ENCODE results near the gene TPTE2. TPM values are rescaled to one million over a fixed set of nuclear protein-coding genes. Genes with fewer than 3 reads are reported as not detected.

TPTE2 gene
- total RNA-seq, 2 experiments from 2014 or later: not detected

GRCh38 chr13:19591864-19592263 lies 30.5 kb upstream of the TPTE2 start:
- Mint-ChIP-seq H3K4me1 (ENCODE audit: low read depth) (peaks cover 14% of the 10 kb centered on the region), H3K27me3 (ENCODE audit: low read depth) (peaks cover 6% of the 10 kb centered on the region), H3K36me3 (ENCODE audit: low read depth) (no peaks in the 10 kb centered on the region), H3K4me3 (no peak overlapping the region), H3K9me3 (no peaks in the 10 kb centered on the region), H3K27ac (no peak overlapping the region)
- intact Hi-C loops (cut with micrococcal nuclease): no loop called here
- CTCF ChIA-PET: interaction anchor here (1.0 kb wide), 1 partner anchor 10 kb away, joined by 3 read pairs; no protein-coding TSS in a partner anchor
- DNase-seq: no peak

GRCh38 chr13:19590423-19590822 lies 29.1 kb upstream of the TPTE2 start:
- CTCF ChIA-PET: interaction anchor here (0.8 kb wide), 1 partner anchor 11 kb away, joined by 4 read pairs; no protein-coding TSS in a partner anchor
- H3K9me3 Mint-ChIP-seq: no peaks in the 10 kb centered on the region
- peaks cover 2% of the 10 kb centered on the region for H3K27me3 Mint-ChIP-seq (ENCODE audit: low read depth)
- H3K36me3 Mint-ChIP-seq (ENCODE audit: low read depth): no peaks in the 10 kb centered on the region
- no peak overlapping the region for H3K27ac Mint-ChIP-seq
- no peak overlapping the region for H3K4me3 Mint-ChIP-seq
- DNase-seq: no peak
- intact Hi-C loops (cut with micrococcal nuclease): no loop called here
- peaks cover 17% of the 10 kb centered on the region for H3K4me1 Mint-ChIP-seq (ENCODE audit: low read depth)

- Mint-ChIP-seq H3K4me3 (no peak overlapping the region), H3K9me3 (no peaks in the 10 kb centered on the region), H3K27me3 (ENCODE audit: low read depth) (no peaks in the 10 kb centered on the region), H3K36me3 (ENCODE audit: low read depth) (no peaks in the 10 kb centered on the region), H3K4me1 (ENCODE audit: low read depth) (peaks cover 17% of the 10 kb centered on the region), H3K27ac (no peak overlapping the region)
- DNase-seq: no peak
- intact Hi-C loops (cut with micrococcal nuclease): loop anchor here (10.0 kb wide), 5 partner anchors 275 to 925 kb away; partner anchors contain the start of genes GJA3 and ZMYM5
- CTCF ChIA-PET: interaction anchor here (0.8 kb wide), 1 partner anchor 948 kb away, joined by 3 read pairs; no protein-coding TSS in a partner anchor
These were observed 28.0 kb upstream of the TPTE2 start for GRCh38 chr13:19589312-19589711.

GRCh38 chr13:19587635-19588300 lies 26.4 kb upstream of the TPTE2 start:
- peaks cover under 1% of the 10 kb centered on the region for H3K9me3 Mint-ChIP-seq
- peak overlapping the region; percentile 93 for H3K27ac Mint-ChIP-seq
- H3K4me1 Mint-ChIP-seq (ENCODE audit: low read depth): peaks cover 17% of the 10 kb centered on the region
- peaks cover 2% of the 10 kb centered on the region for H3K36me3 Mint-ChIP-seq (ENCODE audit: low read depth)
- no peaks in the 10 kb centered on the region for H3K27me3 Mint-ChIP-seq (ENCODE audit: low read depth)
- CTCF ChIA-PET: interaction anchor here (0.8 to 1.6 kb wide), 7 partner anchors 8 to 274 kb away, joined by 3 to 5 read pairs (median 3); partner anchors contain the start of gene MPHOSPH8
- peak overlapping the region; percentile 75 for H3K4me3 Mint-ChIP-seq
- peak; percentile 58 for DNase-seq
- intact Hi-C loops (cut with micrococcal nuclease): loop anchor here (1.0 to 10.0 kb wide), 7 partner anchors 15 to 923 kb away; partner anchors contain the start of genes GJA3, MPHOSPH8 and ZMYM5

GRCh38 chr13:19586904-19587634 lies 25.7 kb upstream of the TPTE2 start:
- Mint-ChIP-seq H3K9me3 (peaks cover 6% of the 10 kb centered on the region), H3K27ac (peak overlapping the region; percentile 93), H3K27me3 (ENCODE audit: low read depth) (no peaks in the 10 kb centered on the region), H3K4me3 (peak overlapping the region; percentile 75), H3K36me3 (ENCODE audit: low read depth) (peaks cover 2% of the 10 kb centered on the region), H3K4me1 (ENCODE audit: low read depth) (peaks cover 17% of the 10 kb centered on the region)
- CTCF ChIA-PET: interaction anchor here (0.7 to 1.6 kb wide), 6 partner anchors 10 to 547 kb away, joined by 3 to 5 read pairs (median 3); partner anchors contain the start of gene MPHOSPH8
- peak; percentile 94 for DNase-seq
- intact Hi-C loops (cut with micrococcal nuclease): loop anchor here (1.0 to 10.0 kb wide), 7 partner anchors 15 to 922 kb away; partner anchors contain the start of genes GJA3, MPHOSPH8 and ZMYM5

GRCh38 chr13:19581675-19582074 lies 20.3 kb upstream of the TPTE2 start:
- H3K27ac Mint-ChIP-seq: no peak overlapping the region
- CTCF ChIA-PET: no interaction called here
- peak; percentile 27 for DNase-seq
- H3K4me3 Mint-ChIP-seq: no peak overlapping the region
- peaks cover 2% of the 10 kb centered on the region for H3K27me3 Mint-ChIP-seq (ENCODE audit: low read depth)
- H3K36me3 Mint-ChIP-seq (ENCODE audit: low read depth): peaks cover 2% of the 10 kb centered on the region
- intact Hi-C loops (cut with micrococcal nuclease): loop anchor here (5.0 to 10.0 kb wide), 6 partner anchors 159 to 917 kb away; partner anchors contain the start of genes GJA3 and ZMYM5
- peaks cover 12% of the 10 kb centered on the region for H3K9me3 Mint-ChIP-seq
- H3K4me1 Mint-ChIP-seq (ENCODE audit: low read depth): peaks cover 3% of the 10 kb centered on the region

- Mint-ChIP-seq H3K4me1 (ENCODE audit: low read depth) (no peaks in the 10 kb centered on the region), H3K27me3 (ENCODE audit: low read depth) (peaks cover 2% of the 10 kb centered on the region), H3K36me3 (ENCODE audit: low read depth) (no peaks in the 10 kb centered on the region), H3K27ac (no peak overlapping the region), H3K9me3 (no peaks in the 10 kb centered on the region), H3K4me3 (no peak overlapping the region)
- DNase-seq: no peak
- CTCF ChIA-PET: no interaction called here
- intact Hi-C loops (cut with micrococcal nuclease): no loop called here
These were observed 13.9 kb upstream of the TPTE2 start for GRCh38 chr13:19575230-19575629.

- CTCF ChIA-PET: no interaction called here
- Mint-ChIP-seq H3K4me3 (no peak overlapping the region), H3K27me3 (ENCODE audit: low read depth) (no peaks in the 10 kb centered on the region), H3K36me3 (ENCODE audit: low read depth) (no peaks in the 10 kb centered on the region), H3K4me1 (ENCODE audit: low read depth) (no peaks in the 10 kb centered on the region), H3K9me3 (no peaks in the 10 kb centered on the region), H3K27ac (no peak overlapping the region)
- intact Hi-C loops (cut with micrococcal nuclease): no loop called here
- DNase-seq: no peak
These were observed 11.9 kb upstream of the TPTE2 start for GRCh38 chr13:19573120-19573716.

- Mint-ChIP-seq H3K4me1 (ENCODE audit: low read depth) (no peaks in the 10 kb centered on the region), H3K27ac (no peak overlapping the region), H3K27me3 (ENCODE audit: low read depth) (no peaks in the 10 kb centered on the region), H3K9me3 (no peaks in the 10 kb centered on the region), H3K36me3 (ENCODE audit: low read depth) (no peaks in the 10 kb centered on the region), H3K4me3 (no peak overlapping the region)
- intact Hi-C loops (cut with micrococcal nuclease): no loop called here
- CTCF ChIA-PET: interaction anchor here (0.6 to 1.5 kb wide), 3 partner anchors 21 to 318 kb away, joined by 3 to 4 read pairs (median 3); no protein-coding TSS in a partner anchor
- DNase-seq: no peak
These were observed 10.9 kb upstream of the TPTE2 start for GRCh38 chr13:19572280-19572679.

GRCh38 chr13:19567820-19568534 lies 6.6 kb upstream of the TPTE2 start:
- DNase-seq: no peak
- H3K27ac Mint-ChIP-seq: no peak overlapping the region
- H3K27me3 Mint-ChIP-seq (ENCODE audit: low read depth): peaks cover 2% of the 10 kb centered on the region
- H3K36me3 Mint-ChIP-seq (ENCODE audit: low read depth): no peaks in the 10 kb centered on the region
- H3K9me3 Mint-ChIP-seq: no peaks in the 10 kb centered on the region
- H3K4me1 Mint-ChIP-seq (ENCODE audit: low read depth): no peaks in the 10 kb centered on the region
- CTCF ChIA-PET: no interaction called here
- intact Hi-C loops (cut with micrococcal nuclease): no loop called here
- no peak overlapping the region for H3K4me3 Mint-ChIP-seq

- no peak for DNase-seq
- intact Hi-C loops (cut with micrococcal nuclease): no loop called here
- H3K27ac Mint-ChIP-seq: no peak overlapping the region
- CTCF ChIA-PET: no interaction called here
- H3K4me1 Mint-ChIP-seq (ENCODE audit: low read depth): no peaks in the 10 kb centered on the region
- no peaks in the 10 kb centered on the region for H3K36me3 Mint-ChIP-seq (ENCODE audit: low read depth)
- no peak overlapping the region for H3K4me3 Mint-ChIP-seq
- H3K27me3 Mint-ChIP-seq (ENCODE audit: low read depth): no peaks in the 10 kb centered on the region
- no peaks in the 10 kb centered on the region for H3K9me3 Mint-ChIP-seq
These were observed 253 bp upstream of the TPTE2 start for GRCh38 chr13:19561585-19561984.

All from activated naive CD4-positive, alpha-beta T cell treated with anti-CD3 and anti-CD28 coated beads for 36 hours (primary cell).